Astrocyte (in vitro differentiated cells and primary cell): ENCODE measurements around the gene TMBIM4.

ENCODE experiments used
- EZH2 ChIP-seq: IDR thresholded peaks from 2 replicates; pipeline ENCODE4 v1.6.1; 2012; ENCODE audit warnings: mild to moderate bottlenecking, low read length, inconsistent platforms; ENCODE audit not compliant: insufficient read depth
- TF ChIP-seq, protein P1 (sequence below): IDR thresholded peaks from 2 replicates; pipeline ENCODE4 v1.5.1; 2011; ENCODE audit warnings: low read depth, mild to moderate bottlenecking, inconsistent platforms, low read length, moderate library complexity; ENCODE audit not compliant: insufficient read depth

GRCh38 chr12:66131067-66131688 is 38.6 kb downstream of the TMBIM4 start:
- TF ChIP-seq, protein P1, sequence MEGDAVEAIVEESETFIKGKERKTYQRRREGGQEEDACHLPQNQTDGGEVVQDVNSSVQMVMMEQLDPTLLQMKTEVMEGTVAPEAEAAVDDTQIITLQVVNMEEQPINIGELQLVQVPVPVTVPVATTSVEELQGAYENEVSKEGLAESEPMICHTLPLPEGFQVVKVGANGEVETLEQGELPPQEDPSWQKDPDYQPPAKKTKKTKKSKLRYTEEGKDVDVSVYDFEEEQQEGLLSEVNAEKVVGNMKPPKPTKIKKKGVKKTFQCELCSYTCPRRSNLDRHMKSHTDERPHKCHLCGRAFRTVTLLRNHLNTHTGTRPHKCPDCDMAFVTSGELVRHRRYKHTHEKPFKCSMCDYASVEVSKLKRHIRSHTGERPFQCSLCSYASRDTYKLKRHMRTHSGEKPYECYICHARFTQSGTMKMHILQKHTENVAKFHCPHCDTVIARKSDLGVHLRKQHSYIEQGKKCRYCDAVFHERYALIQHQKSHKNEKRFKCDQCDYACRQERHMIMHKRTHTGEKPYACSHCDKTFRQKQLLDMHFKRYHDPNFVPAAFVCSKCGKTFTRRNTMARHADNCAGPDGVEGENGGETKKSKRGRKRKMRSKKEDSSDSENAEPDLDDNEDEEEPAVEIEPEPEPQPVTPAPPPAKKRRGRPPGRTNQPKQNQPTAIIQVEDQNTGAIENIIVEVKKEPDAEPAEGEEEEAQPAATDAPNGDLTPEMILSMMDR, result no peak
- no peak for TF ChIP-seq EZH2
